Dermis blood vessel endothelial cell (primary cell): ENCODE data around the gene PIGK. TPM values are rescaled to one million over a fixed set of nuclear protein-coding genes. Genes with fewer than 3 reads are reported as not detected.
A peak's percentile ranks its signal among the peaks of the same experiment; 100 is the strongest.

Source experiments
- DNase-seq: peaks from one replicate; pipeline ENCODE4 v3.0.0; 2010
- total RNA-seq: library from RNA; depleted of rRNA; stranded (reverse); fragments of >200 nt; gene quantifications from 2 replicates; pipeline ENCODE4 v1.2.3, GENCODE V29; 2014

The PIGK gene
- total RNA-seq, 1 donor from 2014 or later = 30.6 TPM

DNA sequence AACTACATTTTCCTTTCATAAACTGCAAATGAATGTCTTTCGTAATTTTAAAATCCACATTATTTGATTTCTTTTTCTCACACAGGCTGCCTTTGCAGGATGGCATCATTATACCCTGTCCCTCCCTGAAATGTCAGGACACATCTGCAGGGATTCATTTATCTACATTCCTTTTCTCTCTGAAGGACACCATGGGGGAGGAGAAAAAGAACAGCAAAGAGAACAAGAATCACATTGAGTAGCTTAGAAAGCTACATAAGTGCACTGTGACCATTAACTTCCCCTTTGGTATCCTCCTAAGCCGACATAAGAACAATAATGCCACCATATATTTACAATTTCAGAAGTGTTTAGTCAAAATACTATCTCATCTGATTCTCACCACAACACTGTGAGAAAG, 129.5 kb downstream of the PIGK start:
- no peak for DNase-seq

- DNase-seq = no peak
These were observed 134.1 kb downstream of the PIGK start for GRCh38 chr1:77085109-77085508.

DNA sequence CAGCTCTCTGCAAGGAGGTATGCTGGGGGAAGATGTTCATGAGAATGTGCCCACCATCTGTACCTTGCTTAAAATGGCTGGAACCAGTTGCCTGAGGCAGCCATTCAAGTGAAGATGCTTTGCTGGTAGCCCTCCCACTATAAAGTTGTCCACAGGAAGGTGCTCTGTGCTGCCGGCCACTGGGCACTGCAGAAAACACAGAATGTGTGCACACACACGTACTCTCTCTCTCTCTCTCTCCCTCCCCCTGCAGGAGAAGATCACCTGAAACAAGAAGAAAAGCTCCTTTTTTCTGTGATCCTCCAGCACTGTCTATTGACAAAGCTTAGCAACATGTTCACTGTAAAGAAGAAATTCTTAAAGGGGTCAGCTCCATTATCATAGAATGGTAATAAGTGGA, 134.8 kb downstream of the PIGK start:
- DNase-seq = no peak

DNA sequence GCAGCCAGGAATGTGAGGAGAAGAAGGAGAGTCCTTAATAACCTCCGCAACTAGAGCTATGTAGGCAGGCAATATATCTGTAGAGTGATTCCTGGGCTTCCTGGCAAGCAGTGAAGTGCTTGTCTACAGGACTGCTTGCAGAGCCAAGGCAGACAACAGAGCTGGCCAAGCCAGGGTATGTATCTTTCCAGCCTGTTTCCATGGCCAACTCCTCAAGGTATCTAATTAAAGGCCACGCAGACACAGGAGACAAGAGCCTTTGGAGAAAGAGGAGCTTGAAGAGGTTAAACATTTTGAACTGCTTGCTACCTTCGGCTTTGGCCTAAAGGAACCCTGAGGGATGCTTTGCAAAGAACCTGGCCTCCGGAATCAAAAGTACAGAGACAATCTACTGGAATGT, 137.4 kb downstream of the PIGK start:
- DNase-seq = no peak

DNA sequence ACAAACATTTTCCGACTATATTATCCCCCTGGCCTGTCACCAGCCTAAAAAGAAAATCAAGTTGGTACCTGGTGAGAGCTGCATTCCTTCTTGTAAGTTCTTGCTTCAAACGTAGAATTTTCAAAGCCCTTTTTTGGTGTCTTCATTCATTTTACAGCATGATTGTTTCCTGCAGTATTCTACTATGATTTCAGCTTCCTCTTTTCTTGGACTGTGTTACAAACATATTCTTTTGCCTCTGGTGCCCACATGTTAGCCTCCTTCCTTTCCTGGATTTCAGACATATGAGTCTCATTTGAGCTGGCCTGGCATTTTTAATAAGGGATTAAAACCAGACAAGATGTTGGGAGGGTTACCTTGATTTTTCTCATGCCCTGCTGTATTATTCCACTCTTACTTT, 142.5 kb downstream of the PIGK start:
- DNase-seq = no peak

DNA sequence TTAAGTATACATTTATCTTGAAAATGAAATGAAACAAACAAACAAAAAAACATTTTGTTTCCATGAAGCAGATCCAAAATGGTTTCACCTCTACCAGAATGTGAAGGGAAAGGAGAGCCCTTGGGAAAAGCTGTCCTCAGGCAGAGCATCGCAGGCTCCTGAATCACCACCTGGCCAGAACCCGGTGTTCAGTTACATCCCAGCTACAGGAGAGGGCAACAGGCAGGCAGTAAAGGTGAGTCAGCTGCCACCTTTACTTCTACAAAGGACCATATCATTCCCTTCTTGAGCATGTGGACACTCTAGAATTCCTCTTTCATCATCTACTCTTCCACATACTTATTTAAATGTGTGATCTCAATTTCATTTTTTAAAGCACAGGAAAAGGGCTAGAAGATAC, 151.2 kb downstream of the PIGK start:
- no peak for DNase-seq

GRCh38 chr1:77065693-77066342, 153.4 kb downstream of the PIGK start:
- no peak for DNase-seq

DNA sequence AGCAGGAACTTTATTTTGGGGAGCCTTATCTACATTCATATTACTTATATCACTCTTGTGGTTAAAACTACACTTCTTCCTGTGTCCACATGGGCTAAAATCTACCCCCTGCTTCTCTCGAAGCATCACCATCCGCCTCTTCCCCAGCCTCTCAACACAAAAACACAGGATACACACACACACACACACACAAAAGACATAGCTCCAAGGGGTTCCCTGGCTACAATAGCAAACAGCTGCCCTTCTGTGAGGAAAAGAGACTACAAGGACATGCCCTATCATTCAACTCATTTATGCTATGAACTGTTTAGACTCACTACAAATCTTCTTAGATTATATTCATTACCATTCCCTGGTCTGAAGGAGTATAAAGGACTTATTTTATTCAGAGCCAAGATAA, 155.0 kb downstream of the PIGK start:
- no peak for DNase-seq

GRCh38 chr1:77063118-77063517, 156.1 kb downstream of the PIGK start:
- peak; percentile 20 for DNase-seq

DNA sequence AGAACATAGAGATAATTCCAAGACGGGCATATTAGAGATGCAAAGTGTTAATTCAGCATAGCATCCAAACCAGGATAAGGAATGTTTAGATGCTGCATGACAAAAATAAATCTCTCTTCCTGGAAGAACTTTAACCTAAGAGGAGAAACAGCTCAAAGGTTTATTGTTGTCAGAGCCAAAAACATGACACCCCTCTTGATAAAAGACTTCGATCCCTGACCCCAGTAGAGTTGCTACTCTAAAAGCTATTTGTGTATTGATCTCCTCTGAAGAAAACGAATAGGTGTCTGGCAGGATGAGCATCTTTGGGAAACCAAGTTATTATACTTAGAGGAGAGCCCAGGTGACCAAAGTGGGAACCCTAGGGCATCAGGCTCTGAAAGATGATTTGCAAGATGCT, 158.1 kb downstream of the PIGK start:
- DNase-seq = no peak

GRCh38 chr1:77060000-77060399, 159.2 kb downstream of the PIGK start:
- no peak for DNase-seq

GRCh38 chr1:77057994-77058585, 161.1 kb downstream of the PIGK start:
- DNase-seq = no peak

GRCh38 chr1:77056525-77056924, 162.7 kb downstream of the PIGK start:
- DNase-seq = no peak

DNA sequence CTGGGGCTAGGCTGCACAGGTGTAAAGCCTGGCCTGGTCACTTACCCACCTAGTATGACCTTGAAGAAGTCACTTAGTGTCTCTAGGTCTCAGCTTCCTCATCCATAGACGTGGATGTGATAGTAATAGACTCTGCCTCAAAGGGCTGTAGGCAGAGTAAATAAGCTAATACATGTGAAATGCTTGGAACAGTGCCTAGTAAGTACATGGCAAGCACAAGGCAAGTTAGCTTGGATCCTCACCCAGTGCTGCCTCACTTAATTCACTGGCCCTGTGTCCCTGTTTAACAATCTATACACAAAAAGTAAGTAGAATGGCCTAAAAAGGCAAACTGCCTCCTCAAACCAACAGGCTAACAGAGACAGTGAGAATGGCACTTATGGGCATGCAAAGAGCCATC, 167.8 kb downstream of the PIGK start:
- no peak for DNase-seq

DNA sequence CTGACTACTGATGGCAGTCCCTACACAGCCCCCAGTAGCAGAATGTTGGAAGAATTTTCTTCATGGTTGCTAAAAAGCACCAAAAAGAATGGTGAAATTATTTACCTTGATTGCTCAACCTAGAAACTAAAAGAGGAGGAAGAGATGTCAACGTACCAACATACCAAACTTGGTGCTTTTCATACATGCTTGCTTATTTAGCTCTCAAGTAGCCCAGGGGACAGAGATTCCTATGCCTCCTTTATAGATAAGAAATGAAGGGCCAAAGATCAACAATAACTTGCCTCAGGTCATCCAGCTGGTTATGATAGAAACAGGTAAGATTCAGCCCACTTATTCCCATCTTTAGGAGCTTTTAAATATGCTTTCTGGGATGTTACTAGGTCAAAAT, 170.6 kb downstream of the PIGK start:
- no peak for DNase-seq

- DNase-seq = no peak
These were observed 171.1 kb downstream of the PIGK start for GRCh38 chr1:77047978-77048614.

DNA sequence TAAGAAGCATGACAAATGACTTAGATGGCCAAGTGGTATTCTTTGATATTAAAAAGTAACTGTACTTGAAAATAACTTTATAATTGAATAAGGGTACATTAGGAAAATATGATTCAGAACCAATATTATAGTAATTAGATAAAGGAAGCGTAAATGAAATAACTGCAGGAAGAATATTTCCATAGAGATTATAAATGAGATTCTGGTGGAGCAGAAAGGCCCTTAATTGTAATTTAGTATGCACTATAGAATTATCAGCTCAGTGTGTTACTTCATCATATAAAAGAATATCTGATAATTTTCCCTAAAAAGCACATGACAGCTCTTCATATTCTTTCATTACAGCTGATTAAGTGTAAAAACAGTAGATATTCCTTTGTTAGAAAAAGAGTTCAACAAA, 171.7 kb downstream of the PIGK start:
- DNase-seq = no peak

DNA sequence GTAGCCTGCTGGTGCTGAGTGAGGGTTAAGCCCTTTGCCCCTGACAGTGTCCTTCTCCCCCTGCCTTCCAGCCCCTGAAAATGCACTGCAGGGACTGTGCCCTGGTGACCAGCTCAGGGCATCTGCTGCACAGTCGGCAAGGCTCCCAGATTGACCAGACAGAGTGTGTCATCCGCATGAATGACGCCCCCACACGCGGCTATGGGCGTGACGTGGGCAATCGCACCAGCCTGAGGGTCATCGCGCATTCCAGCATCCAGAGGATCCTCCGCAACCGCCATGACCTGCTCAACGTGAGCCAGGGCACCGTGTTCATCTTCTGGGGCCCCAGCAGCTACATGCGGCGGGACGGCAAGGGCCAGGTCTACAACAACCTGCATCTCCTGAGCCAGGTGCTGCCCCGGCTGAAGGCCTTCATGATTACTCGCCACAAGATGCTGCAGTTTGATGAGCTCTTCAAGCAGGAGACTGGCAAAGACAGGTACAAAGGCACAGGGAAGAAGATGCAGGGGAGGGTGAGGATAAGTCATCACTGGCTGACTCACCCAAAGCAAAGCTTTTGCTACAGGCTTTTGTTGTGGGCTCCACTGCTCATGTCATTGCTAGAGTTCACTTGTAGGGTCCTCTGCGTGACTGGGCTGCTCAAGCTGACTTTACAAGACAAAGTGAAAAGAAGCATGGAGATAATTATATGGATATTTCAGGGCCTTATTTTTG, 174.9 kb downstream of the PIGK start:
- no peak for DNase-seq

DNA sequence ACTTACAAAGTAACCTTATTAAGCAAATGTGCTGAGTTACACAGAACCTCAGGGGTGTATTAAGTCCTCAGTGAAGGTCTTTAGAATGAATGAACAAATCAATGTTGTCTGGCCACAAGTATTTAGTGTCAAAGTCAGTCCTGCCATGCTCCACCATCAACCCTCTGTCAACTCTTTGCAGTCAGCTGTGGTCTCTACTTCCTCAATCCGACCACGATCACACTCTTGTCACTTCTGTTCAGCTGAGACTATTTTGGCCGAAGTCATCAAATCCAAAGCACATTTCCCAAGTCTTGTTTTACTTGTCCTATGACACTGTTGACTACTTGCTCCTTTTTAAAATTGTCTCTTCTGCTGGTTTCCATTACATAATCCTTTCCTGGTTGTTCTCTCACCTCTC, 178.4 kb downstream of the PIGK start:
- DNase-seq = no peak

DNA sequence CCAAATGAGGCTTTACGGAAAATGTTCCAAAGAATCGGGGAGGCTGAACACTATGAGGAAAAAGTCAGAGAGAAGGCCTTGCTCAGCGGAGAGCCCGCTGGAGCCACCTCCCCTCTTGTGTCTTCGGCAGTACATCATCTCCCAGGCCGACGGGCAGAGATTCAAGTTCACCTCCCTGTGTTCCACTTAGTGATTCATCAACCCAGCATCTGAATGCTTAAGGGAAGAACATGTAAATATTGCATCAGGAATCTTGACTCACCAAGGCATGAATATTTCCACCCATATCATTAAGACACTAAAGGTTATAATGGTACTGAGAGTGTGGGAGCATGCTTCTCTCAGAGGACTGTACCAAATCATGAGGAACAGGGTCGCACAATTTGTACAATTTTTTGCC, 179.5 kb downstream of the PIGK start:
- DNase-seq = no peak

DNA sequence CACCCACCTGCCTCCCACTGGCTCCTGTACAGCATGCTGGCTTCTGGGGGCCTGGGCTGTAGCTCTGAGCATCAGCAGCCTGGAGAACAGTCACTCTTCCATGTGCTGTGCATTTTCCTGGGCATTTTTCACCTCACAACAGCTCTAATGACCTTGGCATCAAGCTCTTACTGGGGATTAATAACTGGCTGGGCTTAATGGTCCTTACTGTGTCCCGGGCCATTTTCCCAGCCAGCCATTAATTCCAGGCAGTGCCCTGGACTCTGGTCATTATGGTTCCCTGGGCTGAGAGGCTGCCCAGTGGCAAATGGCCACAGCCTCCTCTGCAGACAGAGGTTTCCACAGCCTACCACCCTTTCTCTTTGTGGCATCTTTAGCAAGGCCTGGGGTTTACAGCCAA, 180.1 kb downstream of the PIGK start:
- DNase-seq = no peak
